Dermis blood vessel endothelial cell (primary cell): ENCODE measurements around the gene NLRP12. TPM values are rescaled to one million over a fixed set of nuclear protein-coding genes. Genes with fewer than 3 reads are reported as not detected.
"Not testable (repeated sequence)": the region's sequence is repeated elsewhere in the genome, so short reads cannot be mapped to it uniquely, and the experiment has no call there.

Experiments
- DNase-seq: peaks from one replicate; pipeline ENCODE4 v3.0.0; 2010
- total RNA-seq: library from RNA; depleted of rRNA; stranded (reverse); fragments of >200 nt; gene quantifications from 2 replicates; pipeline ENCODE4 v1.2.3, GENCODE V29; 2014

NLRP12 gene
- total RNA-seq, 1 donor from 2014 or later, result 3.4 TPM

- DNase-seq, result no peak
These were observed 43.6 kb downstream of the NLRP12 start for GRCh38 chr19:53780506-53780905.

- DNase-seq, result no peak
These were observed 48.6 kb downstream of the NLRP12 start for GRCh38 chr19:53775524-53775923.

GRCh38 chr19:53774491-53774890, 49.6 kb downstream of the NLRP12 start:
- DNase-seq, result not testable (repeated sequence)

GRCh38 chr19:53773999-53774398, 50.1 kb downstream of the NLRP12 start:
- no peak for DNase-seq

GRCh38 chr19:53772943-53773342, 51.2 kb downstream of the NLRP12 start:
- peak; percentile 83 for DNase-seq

- no peak for DNase-seq
These were observed 53.0 kb downstream of the NLRP12 start for GRCh38 chr19:53771144-53771543.

- DNase-seq, result not testable (repeated sequence)
These were observed 54.3 kb downstream of the NLRP12 start for GRCh38 chr19:53769696-53770309.

GRCh38 chr19:53768401-53768800, 55.7 kb downstream of the NLRP12 start:
- no peak for DNase-seq

- not testable (repeated sequence) for DNase-seq
These were observed 65.1 kb downstream of the NLRP12 start for GRCh38 chr19:53758991-53759390.

Other genes with a start within 250 kb of the NLRP12 start
- gene DPRX, start 192.3 kb downstream of the NLRP12 start, total RNA-seq, result not detected in 2 replicates
- gene MYADM, start 43.6 kb upstream of the NLRP12 start, total RNA-seq, result 7.7 and 17.8 TPM in 2 replicates
- 0.17 TPM in 1 of 2 replicates, not detected in the other for gene PRKCG, start 57.9 kb upstream of the NLRP12 start, total RNA-seq
- gene CACNG7, start 85.0 kb upstream of the NLRP12 start, total RNA-seq, result not detected in 2 replicates
- gene CACNG8, start 138.6 kb upstream of the NLRP12 start, total RNA-seq, result 0.14 and 0.17 TPM in 2 replicates
- 0.84 and 0.85 TPM in 2 replicates for gene CACNG6, start 167.3 kb upstream of the NLRP12 start, total RNA-seq
- not detected in 2 replicates for gene VSTM1, start 239.6 kb upstream of the NLRP12 start, total RNA-seq